A673 (cell line): ENCODE results near the gene S100A12. TPM values are rescaled to one million over a fixed set of nuclear protein-coding genes. Genes with fewer than 3 reads are reported as not detected.

Source experiments
- BruUV-seq: library from RNA; stranded (reverse); fragments of 400-500 nt; replicated peaks from 2 replicates; lab custom pipeline; 2021; lab: Mats Ljungman, UMichigan
- CTCF ChIA-PET: fragments of 300-600 bp; sonication (Branson Sonifier 250); formaldehyde crosslinking; loops from one replicate; lab custom pipeline; 2022; ENCODE audit warnings: antibody characterized with exemption; lab: Charles Lee
- POLR2A ChIA-PET: fragments of 300-600 bp; sonication (Branson Sonifier 250); formaldehyde crosslinking; loops from one replicate; lab custom pipeline; 2022; ENCODE audit warnings: antibody characterized with exemption; ENCODE audit not compliant: low non-redundant PET; lab: Charles Lee
- DNase-seq: peaks from one replicate; pipeline ENCODE4 v3.0.0-alpha.2; 2015; ENCODE audit warnings: low spot score
- H3K27ac ChIP-seq: fragments of 200-600 bp; sonication (generic); 2 replicates; pipeline ENCODE4 v1.5.1; 2016; ENCODE audit warnings: mixed run types, low read depth, mild to moderate bottlenecking, mixed read lengths, antibody characterized with exemption, low read length; ENCODE audit not compliant: poor library complexity, severe bottlenecking
- H3K27me3 ChIP-seq: fragments of 200-600 bp; sonication (generic); replicated peaks from 2 replicates; pipeline ENCODE4 v1.6.1; 2017; ENCODE audit warnings: mixed run types, low read depth, mild to moderate bottlenecking, mixed read lengths, antibody characterized with exemption, low read length; ENCODE audit not compliant: insufficient read depth, poor library complexity
- H3K36me3 ChIP-seq: fragments of 200-600 bp; sonication (generic); 2 replicates; pipeline ENCODE4 v1.6.1; 2016; ENCODE audit warnings: mixed run types, mild to moderate bottlenecking, mixed read lengths, antibody characterized with exemption, low read length; ENCODE audit not compliant: insufficient read depth, poor library complexity, severe bottlenecking
- H3K4me1 ChIP-seq: fragments of 200-600 bp; sonication (generic); 2 replicates; pipeline ENCODE4 v1.6.1; 2017; ENCODE audit warnings: mixed run types, mild to moderate bottlenecking, mixed read lengths, antibody characterized with exemption, low read length; ENCODE audit not compliant: insufficient read depth, poor library complexity, severe bottlenecking
- H3K4me3 ChIP-seq: fragments of 200-600 bp; sonication (generic); 2 replicates; pipeline ENCODE4 v1.5.1; 2016; ENCODE audit warnings: low read depth, mixed run types, mild to moderate bottlenecking, mixed read lengths, low read length; ENCODE audit not compliant: poor library complexity, severe bottlenecking
- H3K9me3 ChIP-seq: fragments of 200-600 bp; sonication (generic); 2 replicates; pipeline ENCODE4 v1.6.1; 2016; ENCODE audit warnings: mixed run types, low read depth, mild to moderate bottlenecking, mixed read lengths, antibody characterized with exemption, low read length; ENCODE audit not compliant: poor library complexity, severe bottlenecking
- CTCF ChIP-seq: fragments of 300-800, 200-600 bp; sonication (generic); conservative IDR thresholded peaks from 2 replicates; pipeline ENCODE4 v1.5.1; 2017; ENCODE audit warnings: low read depth, mild to moderate bottlenecking, antibody characterized with exemption, low read length, moderate library complexity, mixed read lengths
- EZH2 ChIP-seq: fragments of 200-600 bp; sonication (generic); IDR thresholded peaks from 2 replicates; pipeline ENCODE4 v1.6.1; 2017; ENCODE audit warnings: borderline replicate concordance, low read depth, mild to moderate bottlenecking, mixed read lengths, antibody characterized with exemption, low read length; ENCODE audit not compliant: poor library complexity, severe bottlenecking
- intact Hi-C: fragments of 100-400 bp; cut with micrococcal nuclease; formaldehyde crosslinking; loops from one replicate; pipeline ENCODE4 v1.10.0; 2022; ENCODE audit not compliant: unreplicated experiment
- total RNA-seq: library from RNA; stranded (reverse); gene quantifications from 2 replicates; pipeline ENCODE4 v1.2.3, GENCODE V29; 2021

The S100A12 gene
- total RNA-seq, 1 experiment from 2014 or later, result not detected

- CTCF ChIA-PET, result no interaction called here
- TF ChIP-seq CTCF (no peak), EZH2 (no peak)
- POLR2A ChIA-PET, result no interaction called here
- Histone ChIP-seq H3K27me3 (peaks cover 73% of the 10 kb centered on the region), H3K4me3 (no peak overlapping the region), H3K27ac (no peak overlapping the region), H3K36me3 (no peaks in the 10 kb centered on the region), H3K4me1 (no peaks in the 10 kb centered on the region), H3K9me3 (no peaks in the 10 kb centered on the region)
- DNase-seq, result no peak
- intact Hi-C loops, result no loop called here
- BruUV-seq, result no TSS peak
These were observed 17.4 kb upstream of the S100A12 start for GRCh38 chr1:153392822-153393221.

GRCh38 chr1:153392258-153392657 is 16.8 kb upstream of the S100A12 start:
- H3K27me3 ChIP-seq, result peaks cover 77% of the 10 kb centered on the region
- ChIA-PET CTCF (no interaction called here), POLR2A (no interaction called here)
- TF ChIP-seq CTCF, result no peak
- TF ChIP-seq EZH2, result no peak
- H3K4me3 ChIP-seq, result no peak overlapping the region
- DNase-seq, result no peak
- no peaks in the 10 kb centered on the region for H3K36me3 ChIP-seq
- no peak overlapping the region for H3K27ac ChIP-seq
- no peaks in the 10 kb centered on the region for H3K4me1 ChIP-seq
- intact Hi-C loops, result no loop called here
- no TSS peak for BruUV-seq
- no peaks in the 10 kb centered on the region for H3K9me3 ChIP-seq

- POLR2A ChIA-PET, result no interaction called here
These were observed 15.7 kb upstream of the S100A12 start, which contains the start of gene S100A8 for GRCh38 chr1:153390938-153391710. Gene S100A8, minus strand, starts transcription at chr1:153391073. Its CDS starts 538 bp downstream, at chr1:153390535.

More at GRCh38 chr1:153390938-153391710, 15.7 kb upstream of the S100A12 start, which contains the start of gene S100A8:
- no peak for DNase-seq
- Histone ChIP-seq H3K9me3 (no peaks in the 10 kb centered on the region), H3K4me3 (no peak within 1 kb of the TSS), H3K27me3 (peaks cover 79% of the 10 kb centered on the region), H3K27ac (no peak within 1 kb of the TSS), H3K36me3 (no peaks in the 10 kb centered on the region), H3K4me1 (no peaks in the 10 kb centered on the region)
- BruUV-seq, result no TSS peak
- intact Hi-C loops, result no loop called here
- CTCF ChIA-PET, result no interaction called here
- TF ChIP-seq CTCF (no peak), EZH2 (no peak)
